Measurements from ENCODE around the gene DDIT4. TPM values are rescaled to one million over a fixed set of nuclear protein-coding genes. Genes with fewer than 3 reads are reported as not detected.

The DDIT4 gene
- total and polyA plus RNA-seq, 2 of the 8 experiments (the other 6 are each of a cell fraction or from before 2014, with no cell fraction given), result 47.4 to 108 TPM

GRCh38 chr10:72229261-72230251 lies 44.2 kb upstream of the DDIT4 start:
- no peak for FAIRE-seq
- H3K79me2 ChIP-seq (ENCODE audit: control insufficient read depth in 1 of 2, insufficient read depth in 2 of 2, low read length in 2 of 2), result peaks cover 3 to 23% of the 10 kb centered on the region in 2 experiments; a peak in 3 of 4 replicates

More at GRCh38 chr10:72229261-72230251, 44.2 kb upstream of the DDIT4 start:
- Histone ChIP-seq H4K91ac (replicated peaks; ENCODE audit: insufficient read length, low read length) (no peak overlapping the region), H3K14ac (ENCODE audit: insufficient read length) (no peak overlapping the region), H3K79me1 (ENCODE audit: low read depth, low read length) (peaks cover 4% of the 10 kb centered on the region; the same call in 1 of the 2 replicates), H3K36me3 (ENCODE audit: control insufficient read depth in 2 of 4, insufficient read depth in 4 of 4, low read length in 3 of 4) (peaks cover 14 to 29% (median 22%) of the 10 kb centered on the region in 4 experiments), H3K18ac (ENCODE audit: extremely low read depth, low read length) (no peak overlapping the region), H2BK5ac (ENCODE audit: low read depth, low read length) (no peak overlapping the region), H3K4ac (replicated peaks; ENCODE audit: insufficient read length, low read depth, low read length) (no peak overlapping the region), H3K9me3 (ENCODE audit: insufficient read depth in 2 of 2, low read depth in 1 of 2, low read length in 1 of 2) (no peaks in the 10 kb centered on the region), H3K9ac (replicated peaks in 1 of 4; ENCODE audit: extremely low read depth in 1 of 4, low read depth in 3 of 4, low read length in 3 of 4) (no peak overlapping the region), H3K23me2 (ENCODE audit: low read depth, low read length) (no peaks in the 10 kb centered on the region), H2BK120ac (replicated peaks; ENCODE audit: low read depth, low read length) (no peak overlapping the region), H2BK20ac (ENCODE audit: low read length) (no peak overlapping the region), H2BK12ac (ENCODE audit: low read depth, low read length) (no peak overlapping the region), H3K4me2 (ENCODE audit: insufficient read depth in 1 of 2, low read depth in 2 of 2, low read length in 2 of 2) (no peak overlapping the region), H3K27me3 (replicated peaks in 1 of 4; ENCODE audit: control insufficient read depth in 3 of 4, extremely low read depth in 1 of 4, insufficient read depth in 3 of 4, low read length in 3 of 4) (no peaks in the 10 kb centered on the region), H2AK5ac (ENCODE audit: low read depth, low read length) (no peak overlapping the region), H4K20me1 (replicated peaks in 1 of 2; ENCODE audit: control insufficient read depth in 1 of 2, insufficient read depth in 2 of 2, low read length in 2 of 2) (peaks cover 2 to 3% of the 10 kb centered on the region in 2 experiments), H4K8ac (ENCODE audit: extremely low read depth, insufficient read depth, low read length) (no peak overlapping the region), H3K56ac (replicated peaks; ENCODE audit: insufficient read length, low read depth, low read length) (no peak overlapping the region), H2AFZ (ENCODE audit: low read length) (no peak overlapping the region), H3K23ac (ENCODE audit: insufficient read length) (no peak overlapping the region), H2BK15ac (ENCODE audit: low read length) (no peak overlapping the region), H3K27ac (ENCODE audit: low read depth, low read length) (no peak overlapping the region), H4K5ac (ENCODE audit: insufficient read length, low read depth, low read length) (no peak overlapping the region), H3K4me1 (replicated peaks in 1 of 4; ENCODE audit: control insufficient read depth in 3 of 4, insufficient read depth in 4 of 4, low read length in 3 of 4) (peaks cover 0 to 6% (median 3%) of the 10 kb centered on the region in 4 experiments; a peak in 4 of 7 replicates), H3K4me3 (ENCODE audit: extremely low read depth in 1 of 4, insufficient read depth in 2 of 4, low read depth in 3 of 4, low read length in 4 of 4) (no peak overlapping the region)
- ChIA-PET POLR2A (ENCODE audit: partially characterized antibody) (interaction anchor here (0.6 to 4.2 kb wide), 11 partner anchors 9 to 181 kb away, joined by 3 to 25 read pairs (median 3); partner anchors contain the start of genes ANAPC16, ASCC1 and DDIT4), CTCF (ENCODE audit: partially characterized antibody) (interaction anchor here (0.6 to 2.9 kb wide), 11 partner anchors 10 to 501 kb away, joined by 3 to 8 read pairs (median 3); no protein-coding TSS in a partner anchor)
- TF ChIP-seq JUN (IDR thresholded peaks at IDR 0.05; ENCODE audit: low read depth, low read length), result no peak
- TF ChIP-seq MAFK (IDR thresholded peaks at IDR 0.05; ENCODE audit: low read depth, low read length), result no peak
- no peak for TF ChIP-seq SRF (IDR thresholded peaks at IDR 0.05; ENCODE audit: low read depth, low read length)
- no peak for TF ChIP-seq ZNF274 (IDR thresholded peaks at IDR 0.05; ENCODE audit: borderline replicate concordance, extremely low read depth, low read length)
- TF ChIP-seq SP4 (IDR thresholded peaks at IDR 0.05; ENCODE audit: low read length), result no peak
- DNase-seq (ENCODE audit: low read depth in 1 of 2, low spot score in 2 of 2), result no peak
- WGBS, 2 experiments (ENCODE audit: extremely low coverage in 1 of 2, insufficient coverage in 1 of 2, insufficient read length in 1 of 2, insufficient replicate concordance in 2 of 2, low coverage in 1 of 2, low lambda C conversion rate in 2 of 2, missing lambda C conversion rate in 1 of 2), result 85% methylated on average over 8 of the region's 8 CpGs; no CpG with 5 or more reads in 1 of the 2 experiments

All from H1 (cell line).